Measurements from ENCODE around the gene CBY3.
"Not testable (repeated sequence)": the region's sequence is repeated elsewhere in the genome, so short reads cannot be mapped to it uniquely, and the experiment has no call there.

The CBY3 gene

GRCh38 chr5:179680780-179681401 is at the start of gene CBY3:
Gene CBY3 (minus strand): TSS chr5:179681034. CDS start chr5:179680918, 116 bp downstream.
- DNase-seq: no peak

DNA sequence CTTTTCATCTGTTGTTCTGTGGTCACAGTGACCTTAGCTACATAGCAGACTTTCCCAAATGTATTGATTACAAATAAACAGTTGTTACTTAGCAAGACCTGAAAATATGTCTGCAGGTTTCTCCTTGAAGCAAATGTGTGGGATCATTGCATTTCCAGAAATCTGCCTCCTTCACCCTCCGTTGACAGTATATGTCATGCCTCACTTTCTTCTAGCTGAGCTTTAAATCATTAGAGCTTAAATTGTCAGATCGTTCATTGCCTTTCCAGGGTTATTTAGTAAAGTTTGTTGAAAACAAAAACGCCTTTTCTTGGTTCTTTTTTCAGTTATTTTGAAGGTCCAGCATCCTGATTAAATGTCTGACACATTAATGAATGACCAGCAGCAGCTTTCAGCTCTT is 49.5 kb upstream of the CBY3 start:
- DNase-seq: no peak

DNA sequence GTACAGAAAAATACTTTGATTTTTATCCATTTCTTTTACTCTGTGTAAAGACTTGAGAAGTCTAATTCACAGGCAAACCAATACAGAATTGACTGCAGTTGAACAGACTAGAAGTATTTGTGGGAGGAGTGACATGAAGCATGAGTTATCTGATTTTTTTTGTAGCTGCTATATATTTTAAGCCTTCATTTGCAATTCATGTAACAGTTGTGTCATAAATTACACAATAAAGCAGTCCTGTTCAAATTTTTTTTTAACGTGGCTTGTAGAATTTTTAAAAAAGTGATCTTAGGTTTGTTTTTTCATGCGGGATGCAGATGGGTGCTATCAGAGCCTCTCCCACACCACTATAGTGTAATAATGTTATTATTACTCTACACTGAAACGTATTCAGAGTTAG is 48.9 kb upstream of the CBY3 start:
- no peak for DNase-seq

DNA sequence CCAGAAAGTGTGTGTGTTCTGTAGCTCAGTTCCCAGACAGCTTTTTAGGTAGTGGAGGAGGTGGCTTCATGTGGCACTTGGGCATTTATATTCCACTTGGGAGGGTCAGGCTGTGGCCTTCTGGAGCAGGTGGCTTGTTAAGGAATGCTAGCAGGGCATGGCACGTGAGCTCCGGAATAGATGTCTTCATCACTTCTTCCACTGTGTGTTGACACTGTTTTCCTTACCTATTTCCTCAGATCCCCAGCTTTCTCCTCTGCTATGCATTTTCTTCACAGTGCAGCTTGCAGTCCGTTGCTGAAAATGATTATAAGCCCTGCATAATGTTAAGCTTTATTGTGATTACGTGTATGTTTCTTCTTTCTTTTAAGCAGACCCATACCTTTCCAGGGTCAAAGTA is 48.5 kb upstream of the CBY3 start:
- no peak for DNase-seq

DNA sequence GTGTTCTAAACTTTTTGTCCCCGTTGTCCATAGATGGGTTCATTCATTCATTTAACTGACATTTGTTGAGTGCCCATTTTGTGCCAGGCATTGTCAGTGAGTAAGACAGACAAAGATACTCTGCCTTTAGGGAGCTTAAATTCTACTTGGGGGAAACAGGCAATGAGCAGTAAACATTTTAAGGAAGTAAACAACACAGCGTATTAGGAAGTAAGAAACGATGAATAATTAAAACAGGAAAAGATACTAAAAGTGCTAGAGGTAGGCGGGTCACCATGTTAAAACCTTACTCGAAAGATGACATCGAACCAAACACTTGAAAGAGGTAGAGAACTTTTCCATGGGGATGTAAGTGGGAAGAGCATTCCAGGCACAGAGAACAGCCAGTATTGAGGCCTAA is 46.3 kb upstream of the CBY3 start:
- no peak for DNase-seq

DNA sequence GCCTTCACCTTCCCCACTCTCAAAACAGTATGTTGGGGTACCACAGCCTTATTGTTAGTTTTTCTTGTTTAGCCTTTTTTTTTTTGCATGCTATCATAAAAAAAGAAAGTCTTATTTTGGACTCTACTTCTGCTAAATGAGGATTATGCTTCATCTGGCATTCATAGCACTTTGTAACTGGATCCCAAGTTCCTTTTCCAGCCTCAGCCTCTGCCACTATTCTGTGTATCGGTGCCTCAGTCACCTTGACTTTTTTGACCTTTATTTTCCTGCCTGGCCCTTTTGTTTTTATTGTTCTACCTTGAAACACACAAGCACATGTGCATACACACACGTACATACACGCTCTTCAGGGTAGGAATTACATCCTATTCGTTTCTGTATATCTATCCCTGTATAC is 43.3 kb upstream of the CBY3 start:
- no peak for DNase-seq

- no peak for DNase-seq
These were observed 39.4 kb upstream of the CBY3 start for GRCh38 chr5:179720222-179720621.

- no peak for DNase-seq
These were observed 35.5 kb upstream of the CBY3 start for GRCh38 chr5:179716286-179716685.

DNA sequence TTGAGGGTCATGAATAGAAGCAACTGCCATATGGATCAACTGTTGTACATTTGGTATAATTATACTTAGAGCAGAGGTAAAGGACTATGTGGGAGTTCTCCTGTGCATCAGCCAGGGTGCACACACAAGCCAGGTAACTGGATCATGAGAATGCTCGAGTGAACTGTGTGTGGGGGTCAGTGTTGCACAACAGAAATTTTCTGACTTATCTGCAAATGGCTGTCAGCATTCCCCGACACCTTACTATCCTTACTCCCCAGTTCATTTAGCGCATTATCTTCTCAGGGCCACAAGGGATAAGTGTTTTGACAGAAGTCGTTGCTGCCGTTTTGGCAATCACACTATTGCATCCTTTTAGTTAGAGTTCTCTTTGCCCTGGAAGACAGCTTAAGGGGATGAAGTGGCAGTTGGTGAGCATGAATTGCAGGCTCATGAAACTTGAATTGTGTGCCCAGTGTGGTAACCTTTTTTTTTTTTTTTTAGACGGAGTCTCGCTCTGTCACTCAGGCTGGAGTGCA is 19.6 kb upstream of the CBY3 start:
- no peak for DNase-seq

DNA sequence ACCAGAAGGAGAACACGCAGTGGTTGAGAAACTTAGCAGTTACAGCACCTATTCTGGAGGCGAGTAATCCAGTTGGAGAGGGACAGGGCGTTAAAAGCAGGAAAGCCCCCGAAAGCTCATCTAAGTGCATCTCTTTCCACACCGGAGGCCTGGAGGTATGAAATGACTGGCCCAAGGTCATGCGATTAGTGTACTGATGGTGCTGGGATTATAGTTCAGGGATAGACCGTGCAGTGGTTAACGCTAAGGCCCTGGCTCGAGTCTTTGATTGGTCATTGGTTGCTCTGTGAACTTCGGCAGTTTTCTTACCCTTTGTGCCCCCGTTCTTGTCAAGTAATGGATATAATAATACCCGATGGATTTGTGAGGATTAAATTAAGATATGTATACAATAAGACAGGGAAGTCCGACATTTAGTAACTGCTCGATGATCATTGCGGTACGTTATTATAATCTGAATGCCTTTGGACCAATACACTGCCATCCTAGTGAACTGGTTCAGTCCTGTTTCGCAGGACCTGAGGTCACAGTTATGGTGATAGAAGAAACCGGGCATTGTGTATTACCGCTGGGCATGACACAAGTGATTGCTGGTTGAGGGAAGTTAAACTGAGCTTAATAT is 18.9 kb upstream of the CBY3 start:
- no peak for DNase-seq

DNA sequence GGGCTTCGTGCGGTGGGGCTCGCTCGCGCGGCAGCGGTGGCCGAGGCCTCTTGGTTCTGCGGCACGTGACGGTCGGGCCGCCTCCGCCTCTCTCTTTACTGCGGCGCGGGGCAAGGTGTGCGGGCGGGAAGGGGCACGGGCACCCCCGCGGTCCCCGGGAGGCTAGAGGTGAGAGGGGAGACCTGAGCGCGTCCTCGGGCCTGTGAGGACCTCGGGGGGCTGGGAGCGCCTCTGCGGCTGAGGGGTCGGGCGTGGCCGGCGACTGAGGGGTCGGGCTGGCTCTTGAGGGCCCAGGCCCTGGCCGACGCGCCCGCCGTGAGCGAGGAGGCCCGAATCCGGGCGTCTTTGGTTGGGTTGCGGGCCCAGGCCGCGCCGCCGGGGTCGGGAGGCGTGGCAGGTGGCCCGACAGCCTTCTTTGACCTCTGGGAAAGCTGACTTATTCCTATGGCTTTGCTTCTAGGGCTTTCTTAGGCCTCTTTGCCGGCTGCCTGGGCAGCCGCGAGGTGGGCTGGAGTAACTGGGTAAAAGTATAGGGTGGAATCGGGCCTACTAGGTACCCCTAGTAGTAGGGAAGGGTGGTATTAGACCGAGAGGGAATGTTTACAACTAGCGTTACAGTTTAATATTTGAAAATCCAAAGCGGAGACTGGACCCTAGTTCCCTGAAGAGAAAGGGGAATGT is 18.2 kb upstream of the CBY3 start, which contains the start of gene CANX:
Gene CANX (plus strand): TSS at position 33 of the 681 bp plus-strand sequence. CDS start 6,715 bp downstream, outside the sequence.
- no peak for DNase-seq

DNA sequence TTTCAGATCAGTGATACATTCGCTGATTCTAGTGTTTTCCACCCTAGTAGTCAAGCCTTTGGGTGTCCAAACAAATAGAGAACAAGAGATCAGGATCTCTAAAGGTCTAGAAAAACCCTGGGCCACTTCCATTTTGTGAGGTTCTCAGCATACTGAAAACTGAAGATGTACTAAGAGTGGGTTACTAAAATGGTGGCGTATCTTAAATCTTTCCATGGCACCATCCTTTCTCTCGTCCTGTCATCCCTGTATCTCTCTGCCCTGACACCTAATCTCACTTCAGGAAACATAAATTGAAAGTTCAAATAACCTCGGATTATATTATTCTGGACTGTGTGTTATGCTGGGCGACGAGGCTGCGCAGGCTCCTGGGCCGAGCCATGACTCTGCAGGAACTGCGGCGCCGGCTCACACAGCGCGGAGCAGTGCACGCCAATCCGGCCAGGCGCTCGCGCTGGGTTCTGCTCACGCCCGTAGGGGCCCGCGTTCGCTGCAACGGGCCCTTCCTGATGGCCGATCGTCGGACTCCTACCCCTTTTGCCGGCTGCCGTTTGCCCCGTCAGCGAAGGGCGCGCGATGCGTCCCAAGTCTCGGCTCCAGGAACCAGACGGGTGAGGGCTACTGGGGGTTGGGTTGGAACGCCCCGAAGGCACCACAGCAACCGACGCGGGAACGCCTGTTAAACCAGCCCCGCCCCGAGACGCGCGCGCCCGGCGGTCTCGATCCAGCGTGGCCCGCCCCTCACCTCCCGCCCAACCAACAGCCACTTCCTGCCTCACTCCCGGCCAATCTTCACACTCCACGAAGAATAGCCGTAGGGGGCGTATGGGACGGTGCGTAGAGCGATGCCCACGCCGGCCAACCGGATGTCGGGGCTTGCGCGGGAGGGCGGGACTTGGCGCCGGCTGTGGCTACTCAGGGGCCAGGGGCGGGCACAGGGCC is 17.4 kb upstream of the CBY3 start:
- peak; percentile 98 for DNase-seq

DNA sequence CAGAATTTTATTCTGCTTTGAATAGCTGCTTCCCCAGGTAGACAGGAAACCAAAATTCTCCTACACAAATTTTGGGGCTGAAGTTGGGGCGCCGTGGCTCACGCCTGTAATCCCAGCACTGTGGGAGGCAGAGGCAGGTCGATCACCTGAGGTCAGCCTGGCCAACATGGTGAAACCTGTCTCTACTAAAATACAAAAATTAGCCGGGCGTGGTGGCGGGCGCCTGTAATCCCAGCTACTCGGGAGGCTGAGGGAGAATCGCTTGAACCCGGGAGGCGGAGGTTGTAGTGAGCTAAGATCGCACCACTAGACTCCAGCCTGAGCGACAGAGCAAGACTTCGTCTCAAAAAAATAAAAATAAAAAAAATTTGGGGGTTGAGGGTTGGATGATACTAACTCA is 16.7 kb upstream of the CBY3 start:
- DNase-seq: not testable (repeated sequence)

GRCh38 chr5:179697108-179697507 is 16.3 kb upstream of the CBY3 start:
- DNase-seq: no peak

DNA sequence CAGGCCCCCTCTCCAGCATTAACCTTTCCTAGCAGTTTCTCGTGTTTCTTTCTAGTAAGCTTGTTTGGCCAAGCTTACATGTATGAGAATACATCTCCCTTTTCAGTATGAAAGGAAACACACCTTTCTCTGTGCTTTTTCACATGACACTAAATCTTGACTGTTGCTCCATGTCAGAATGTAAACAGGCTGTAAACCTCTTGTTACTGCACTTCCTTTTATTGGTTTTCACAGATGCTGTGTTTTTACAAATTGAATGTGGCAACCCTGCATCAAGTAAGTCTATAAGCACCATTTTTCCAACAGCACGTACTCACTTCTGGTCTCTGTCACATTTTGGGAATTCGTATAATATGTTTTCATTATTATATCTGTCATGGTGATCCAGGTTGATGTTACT is 15.8 kb upstream of the CBY3 start:
- no peak for DNase-seq

GRCh38 chr5:179694561-179694960 is 13.7 kb upstream of the CBY3 start:
- DNase-seq: no peak

- not testable (repeated sequence) for DNase-seq
These were observed 8.4 kb upstream of the CBY3 start for GRCh38 chr5:179689212-179689611.

DNA sequence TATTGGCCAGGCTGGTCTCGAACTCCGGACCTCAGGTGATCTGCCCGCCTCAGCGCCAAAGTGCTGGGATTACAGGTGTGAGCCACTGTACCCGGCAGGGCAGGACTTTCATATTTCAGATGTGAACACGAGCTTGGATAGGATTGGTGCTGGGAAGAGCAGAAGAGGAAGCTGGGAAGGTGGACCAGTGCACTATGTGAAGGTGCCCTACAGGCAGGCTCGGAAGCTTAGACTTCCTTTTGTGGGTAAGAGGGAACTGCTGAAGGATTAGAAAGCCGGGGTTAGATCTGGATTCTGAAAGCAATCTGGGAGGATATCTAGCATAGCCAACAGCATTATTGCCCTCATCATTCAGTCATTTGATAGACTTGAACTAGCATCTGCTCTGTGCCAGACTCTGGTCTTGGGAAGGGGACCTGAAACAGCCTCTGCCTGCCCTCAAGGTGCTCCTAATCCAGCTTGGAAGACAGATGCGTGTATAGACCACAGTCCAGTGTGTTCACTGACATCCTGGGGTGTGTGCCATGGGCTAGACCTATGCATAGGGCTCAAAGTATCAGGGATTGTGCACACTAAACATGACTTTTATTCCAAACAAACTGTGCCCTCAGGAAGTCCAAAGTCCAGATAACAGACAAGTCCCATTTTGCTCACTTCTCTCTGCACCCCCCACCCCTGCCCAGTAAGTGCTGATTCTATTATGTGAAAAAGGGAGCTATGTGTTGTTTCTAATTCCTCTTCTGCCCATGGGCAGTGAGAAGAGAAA is 637 bp downstream of the CBY3 start:
- no peak for DNase-seq

DNA sequence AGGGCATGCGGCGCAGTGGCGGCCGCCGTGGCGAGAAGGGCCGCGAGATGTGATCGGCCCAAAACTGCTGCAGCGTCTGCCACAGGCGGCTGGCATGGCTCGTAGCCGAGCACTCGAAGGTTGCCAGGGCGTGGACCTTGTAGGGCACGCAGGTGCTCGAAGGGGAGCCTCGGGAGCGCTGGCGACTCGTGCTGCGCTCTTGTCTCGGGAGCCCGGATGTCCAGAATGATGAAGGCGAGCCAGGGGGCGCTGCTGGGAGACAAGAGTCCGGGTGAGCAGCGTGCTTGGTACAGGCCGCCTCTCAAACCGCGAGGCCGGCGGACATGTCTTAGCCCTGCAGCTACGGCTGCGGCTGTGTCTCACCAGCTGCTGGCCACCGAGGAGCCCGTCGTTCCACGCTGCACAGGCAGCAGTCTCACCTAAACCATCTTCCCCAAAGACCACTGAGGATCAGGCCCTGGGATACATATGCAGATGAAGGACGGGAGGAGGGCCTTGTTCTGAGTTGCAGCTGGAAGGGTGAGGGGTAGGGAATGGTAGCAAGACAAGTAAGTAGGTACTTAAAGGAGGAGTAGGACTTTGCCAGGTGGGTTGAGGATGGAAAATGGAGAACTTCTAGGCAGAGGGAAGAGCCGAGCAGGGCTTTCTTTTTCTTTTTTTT is 1.7 kb downstream of the CBY3 start:
- peak; percentile 49 for DNase-seq

GRCh38 chr5:179678223-179679013 is 2.4 kb downstream of the CBY3 start:
- DNase-seq: peak; percentile 82

DNA sequence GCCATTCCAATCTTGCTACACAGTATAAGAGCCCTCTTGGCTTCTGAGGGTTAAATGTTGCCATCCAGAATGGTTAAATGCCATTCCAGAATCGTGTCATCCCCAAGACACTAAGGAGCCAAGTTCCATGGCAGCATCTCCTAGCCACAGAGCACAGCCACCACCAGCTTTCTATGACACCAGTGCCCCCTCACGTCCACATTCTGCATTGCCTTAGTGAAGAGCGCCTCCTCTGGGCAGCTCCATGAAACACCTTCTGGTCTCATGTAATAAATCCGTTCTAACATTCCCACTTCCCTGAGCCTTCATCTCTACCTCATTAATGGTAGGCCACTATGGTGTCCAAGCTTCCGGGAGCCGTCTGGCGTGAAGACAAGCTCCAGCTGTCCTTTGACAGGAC is 12.4 kb downstream of the CBY3 start:
- DNase-seq: no peak

Data from activated T-cell treated with anti-CD3 and anti-CD28 coated beads for 4 hours (primary cell).